Activated T-helper 1 cell treated with Interleukin-2 at 50 U/mL for 16 hours (primary cell): Measurements from ENCODE around the gene FBXO39.
A peak's percentile ranks its signal among the peaks of the same experiment; 100 is the strongest.
"Not testable (repeated sequence)": the region's sequence is repeated elsewhere in the genome, so short reads cannot be mapped to it uniquely, and the experiment has no call there.

Experiments used
- DNase-seq: peaks from one replicate; pipeline ENCODE4 v3.0.0-alpha.2; 2020; ENCODE audit warnings: low read depth

Gene FBXO39

GRCh38 chr17:6793748-6794493 is 17.9 kb downstream of the FBXO39 start:
- DNase-seq = no peak

- no peak for DNase-seq
Measured at GRCh38 chr17:6796017-6796886, 20.2 kb downstream of the FBXO39 start.

- no peak for DNase-seq
Measured at GRCh38 chr17:6796887-6797490, 21.0 kb downstream of the FBXO39 start.

- DNase-seq = no peak
Measured at GRCh38 chr17:6797718-6798351, 21.8 kb downstream of the FBXO39 start.

GRCh38 chr17:6799738-6800137 is 23.7 kb downstream of the FBXO39 start:
- DNase-seq = no peak

GRCh38 chr17:6800422-6801027 is 24.5 kb downstream of the FBXO39 start:
- DNase-seq = no peak

GRCh38 chr17:6811510-6811909 is 35.5 kb downstream of the FBXO39 start:
- no peak for DNase-seq

GRCh38 chr17:6812295-6812694 is 36.3 kb downstream of the FBXO39 start:
- no peak for DNase-seq

GRCh38 chr17:6815775-6816174 is 39.8 kb downstream of the FBXO39 start:
- DNase-seq = no peak

- not testable (repeated sequence) for DNase-seq
Measured at GRCh38 chr17:6816368-6816767, 40.4 kb downstream of the FBXO39 start.

GRCh38 chr17:6818938-6819337 is 42.9 kb downstream of the FBXO39 start:
- DNase-seq = no peak

GRCh38 chr17:6823011-6823442 is 47.0 kb downstream of the FBXO39 start:
- DNase-seq = no peak

- no peak for DNase-seq
Measured at GRCh38 chr17:6830383-6830986, 54.5 kb downstream of the FBXO39 start.

GRCh38 chr17:6831661-6832263 is 55.7 kb downstream of the FBXO39 start, which contains the start of gene TEKT1:
TSS of gene TEKT1 (minus strand) at chr17:6831729. CDS start at chr17:6830376, 1,353 bp downstream.
- peak; percentile 37 for DNase-seq
